ENCODE data around the gene RRM2. TPM values are rescaled to one million over a fixed set of nuclear protein-coding genes. Genes with fewer than 3 reads are reported as not detected.
A peak's percentile ranks its signal among the peaks of the same experiment; 100 is the strongest.
"Not testable (repeated sequence)": the region's sequence is repeated elsewhere in the genome, so short reads cannot be mapped to it uniquely, and the experiment has no call there.

RRM2 gene
- polyA plus RNA-seq, 1 donor = 33.2 TPM

GRCh38 chr2:10104906-10105305, 17.6 kb upstream of the RRM2 start:
- H3K27me3 ChIP-seq (ENCODE audit: control insufficient read depth, insufficient read depth, low read length); H3K36me3 ChIP-seq (ENCODE audit: control insufficient read depth, insufficient read depth, low read length); H3K9me3 ChIP-seq (ENCODE audit: control insufficient read depth, low read depth, low read length); H3K4me3 ChIP-seq (ENCODE audit: low read length): not testable (repeated sequence)
- H3K4me1 ChIP-seq (ENCODE audit: control insufficient read depth, insufficient read depth, low read length) = peaks cover 23% of the 10 kb centered on the region
- peak in 1 of 2 donors; percentile 76 for DNase-seq
- peak overlapping the region; percentile 32 for H3K27ac ChIP-seq (ENCODE audit: low read length)

DNA sequence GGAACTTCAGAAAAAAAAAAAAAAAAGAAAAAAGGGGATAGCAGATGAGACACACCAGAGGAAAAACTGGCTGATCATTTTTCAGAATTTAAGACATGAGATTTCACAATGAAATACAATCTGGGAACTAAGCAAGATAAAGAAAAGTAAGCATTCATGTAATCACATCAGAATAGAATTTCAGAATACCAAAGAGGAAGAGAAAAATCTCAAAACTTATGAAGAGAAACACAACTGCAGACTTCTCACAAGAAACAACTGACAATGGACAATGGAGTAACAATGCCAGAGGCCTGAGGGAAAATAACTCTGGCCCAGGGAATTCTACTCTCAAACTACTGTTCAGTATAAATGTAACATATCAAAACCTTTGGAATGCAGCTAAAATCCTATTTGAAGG, 13.2 kb upstream of the RRM2 start:
- no peak for DNase-seq
- Histone ChIP-seq H3K4me1 (ENCODE audit: control insufficient read depth, insufficient read depth, low read length) (peaks cover 12% of the 10 kb centered on the region), H3K4me3 (ENCODE audit: low read length) (no peak overlapping the region), H3K27me3 (ENCODE audit: control insufficient read depth, insufficient read depth, low read length) (no peaks in the 10 kb centered on the region), H3K27ac (ENCODE audit: low read length) (no peak overlapping the region), H3K9me3 (ENCODE audit: control insufficient read depth, low read depth, low read length) (no peaks in the 10 kb centered on the region), H3K36me3 (ENCODE audit: control insufficient read depth, insufficient read depth, low read length) (no peaks in the 10 kb centered on the region)

DNA sequence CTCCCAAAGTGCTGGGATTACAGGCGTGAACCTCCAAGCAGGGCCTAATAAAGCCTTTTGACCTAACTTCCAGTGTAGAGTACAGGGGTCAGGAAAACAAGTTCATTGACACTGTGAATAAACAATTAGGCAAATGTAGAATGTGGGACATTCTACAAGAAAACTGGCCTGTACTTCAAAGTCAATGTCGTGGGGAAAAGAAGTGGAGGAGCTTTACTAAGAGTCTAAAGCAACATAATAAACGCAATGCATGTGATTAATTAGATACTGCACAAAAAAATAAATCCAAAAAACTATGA, 3.6 kb upstream of the RRM2 start:
- Histone ChIP-seq H3K27ac (ENCODE audit: low read length) (no peak overlapping the region), H3K36me3 (ENCODE audit: control insufficient read depth, insufficient read depth, low read length) (no peaks in the 10 kb centered on the region), H3K4me3 (ENCODE audit: low read length) (no peak overlapping the region), H3K9me3 (ENCODE audit: control insufficient read depth, low read depth, low read length) (no peaks in the 10 kb centered on the region), H3K4me1 (ENCODE audit: control insufficient read depth, insufficient read depth, low read length) (peaks cover 20% of the 10 kb centered on the region), H3K27me3 (ENCODE audit: control insufficient read depth, insufficient read depth, low read length) (peaks cover 2% of the 10 kb centered on the region)
- 88% methylated on average over 2 of the region's 3 CpGs for WGBS (ENCODE audit: insufficient coverage, low lambda C conversion rate)
- DNase-seq = no peak

- WGBS (ENCODE audit: insufficient coverage, low lambda C conversion rate) = no CpG with 5 or more reads among the region's 14 CpGs
- Histone ChIP-seq H3K4me1 (ENCODE audit: control insufficient read depth, insufficient read depth, low read length) (peaks cover 20% of the 10 kb centered on the region), H3K4me3 (ENCODE audit: low read length) (peak overlapping the region; percentile 68), H3K27ac (ENCODE audit: low read length) (peak overlapping the region; percentile 89), H3K9me3 (ENCODE audit: control insufficient read depth, low read depth, low read length) (no peaks in the 10 kb centered on the region), H3K36me3 (ENCODE audit: control insufficient read depth, insufficient read depth, low read length) (no peaks in the 10 kb centered on the region), H3K27me3 (ENCODE audit: control insufficient read depth, insufficient read depth, low read length) (peaks cover 2% of the 10 kb centered on the region)
- no peak for DNase-seq
Observed at GRCh38 chr2:10119601-10120157, 2.9 kb upstream of the RRM2 start.

- no peaks in the 10 kb centered on the region for H3K9me3 ChIP-seq (ENCODE audit: control insufficient read depth, low read depth, low read length)
- peaks cover 26% of the 10 kb centered on the region for H3K4me1 ChIP-seq (ENCODE audit: control insufficient read depth, insufficient read depth, low read length)
- H3K36me3 ChIP-seq (ENCODE audit: control insufficient read depth, insufficient read depth, low read length) = no peaks in the 10 kb centered on the region
- peak; percentile 92 to 98 for DNase-seq
- peaks cover 2% of the 10 kb centered on the region for H3K27me3 ChIP-seq (ENCODE audit: control insufficient read depth, insufficient read depth, low read length)
- H3K4me3 ChIP-seq (ENCODE audit: low read length) = peak overlapping the region; percentile 68
- WGBS (ENCODE audit: insufficient coverage, low lambda C conversion rate) = no CpG with 5 or more reads among the region's 60 CpGs
- H3K27ac ChIP-seq (ENCODE audit: low read length) = peak overlapping the region; percentile 89
Observed at GRCh38 chr2:10120158-10120876, 2.2 kb upstream of the RRM2 start.

- H3K27ac ChIP-seq (ENCODE audit: low read length) = peak overlapping the region; percentile 89
- 6% methylated on average over 5 of the region's 13 CpGs for WGBS (ENCODE audit: insufficient coverage, low lambda C conversion rate)
- H3K36me3 ChIP-seq (ENCODE audit: control insufficient read depth, insufficient read depth, low read length) = no peaks in the 10 kb centered on the region
- peak overlapping the region; percentile 68 for H3K4me3 ChIP-seq (ENCODE audit: low read length)
- H3K9me3 ChIP-seq (ENCODE audit: control insufficient read depth, low read depth, low read length) = no peaks in the 10 kb centered on the region
- DNase-seq = peak; percentile 48 to 83
- H3K27me3 ChIP-seq (ENCODE audit: control insufficient read depth, insufficient read depth, low read length) = peaks cover 2% of the 10 kb centered on the region
- peaks cover 33% of the 10 kb centered on the region for H3K4me1 ChIP-seq (ENCODE audit: control insufficient read depth, insufficient read depth, low read length)
Observed at GRCh38 chr2:10120877-10121574, 1.5 kb upstream of the RRM2 start.

DNA sequence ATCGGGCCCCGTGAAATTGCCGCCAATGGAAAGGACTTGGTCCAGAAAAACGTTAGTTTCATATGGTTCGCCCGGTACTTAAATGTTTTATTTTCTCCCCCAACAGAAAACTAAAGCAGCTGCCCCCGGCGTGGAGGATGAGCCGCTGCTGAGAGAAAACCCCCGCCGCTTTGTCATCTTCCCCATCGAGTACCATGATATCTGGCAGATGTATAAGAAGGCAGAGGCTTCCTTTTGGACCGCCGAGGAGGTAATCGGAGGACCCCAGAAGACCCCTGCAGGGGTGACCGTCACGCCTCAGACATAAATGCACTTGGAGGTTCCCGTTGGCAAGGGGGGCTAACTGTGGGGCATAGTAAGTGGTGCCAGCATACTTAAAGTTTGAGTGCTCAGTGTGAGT, 742 bp downstream of the RRM2 start:
- WGBS (ENCODE audit: insufficient coverage, low lambda C conversion rate) = no CpG with 5 or more reads among the region's 18 CpGs
- Histone ChIP-seq H3K27ac (ENCODE audit: low read length) (no peak overlapping the region), H3K4me1 (ENCODE audit: control insufficient read depth, insufficient read depth, low read length) (peaks cover 50% of the 10 kb centered on the region), H3K27me3 (ENCODE audit: control insufficient read depth, insufficient read depth, low read length) (peaks cover 2% of the 10 kb centered on the region), H3K9me3 (ENCODE audit: control insufficient read depth, low read depth, low read length) (no peaks in the 10 kb centered on the region), H3K4me3 (ENCODE audit: low read length) (peak overlapping the region; percentile 66), H3K36me3 (ENCODE audit: control insufficient read depth, insufficient read depth, low read length) (no peaks in the 10 kb centered on the region)
- no peak for DNase-seq

GRCh38 chr2:10124538-10125045, 2.1 kb downstream of the RRM2 start:
- H3K4me1 ChIP-seq (ENCODE audit: control insufficient read depth, insufficient read depth, low read length) = peaks cover 50% of the 10 kb centered on the region
- no peaks in the 10 kb centered on the region for H3K9me3 ChIP-seq (ENCODE audit: control insufficient read depth, low read depth, low read length)
- peak overlapping the region; percentile 4 for H3K4me3 ChIP-seq (ENCODE audit: low read length)
- no peaks in the 10 kb centered on the region for H3K36me3 ChIP-seq (ENCODE audit: control insufficient read depth, insufficient read depth, low read length)
- peaks cover 2% of the 10 kb centered on the region for H3K27me3 ChIP-seq (ENCODE audit: control insufficient read depth, insufficient read depth, low read length)
- 75% methylated on average over 1 of the region's 5 CpGs for WGBS (ENCODE audit: insufficient coverage, low lambda C conversion rate)
- peak; percentile 54 to 69 for DNase-seq
- H3K27ac ChIP-seq (ENCODE audit: low read length) = no peak overlapping the region

DNA sequence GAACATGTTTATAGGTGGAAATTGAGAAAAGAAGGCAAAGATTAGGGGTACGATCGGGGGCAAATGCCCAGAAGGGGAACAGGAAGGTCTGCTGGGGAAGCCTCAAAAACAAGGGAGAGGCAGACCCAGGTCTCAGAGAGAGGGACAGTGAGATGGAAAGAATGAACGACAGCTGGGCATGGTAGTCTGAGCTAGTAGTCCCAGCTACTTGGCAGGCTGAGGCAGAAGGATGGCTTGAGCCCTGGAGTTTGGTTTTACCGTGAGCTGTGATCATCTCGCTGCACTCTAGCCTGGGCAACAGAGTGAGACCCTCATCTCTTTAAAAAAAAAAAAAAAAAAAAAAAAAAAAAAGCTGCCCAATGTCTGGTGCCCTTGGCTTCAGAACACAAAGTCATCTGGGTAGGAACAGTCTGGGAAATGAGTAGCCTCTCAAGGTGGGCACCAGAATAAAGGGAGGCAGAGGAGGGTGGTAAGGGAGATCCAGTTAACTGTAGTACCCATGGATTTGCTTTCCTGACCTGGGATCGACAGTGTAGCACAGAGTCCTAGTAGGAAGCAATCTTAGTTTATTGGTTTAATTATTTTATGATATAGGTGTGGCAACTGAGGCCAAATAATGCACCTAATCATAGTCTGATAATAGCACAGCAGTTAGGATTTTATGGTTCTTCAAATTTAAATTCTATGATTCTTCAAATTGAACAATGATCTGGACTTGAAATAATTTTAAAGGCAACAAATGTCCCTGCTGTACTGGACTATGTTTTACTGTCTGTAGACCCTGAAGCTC, 3.5 kb downstream of the RRM2 start:
- peak overlapping the region; percentile 52 for H3K27ac ChIP-seq (ENCODE audit: low read length)
- H3K9me3 ChIP-seq (ENCODE audit: control insufficient read depth, low read depth, low read length) = no peaks in the 10 kb centered on the region
- no peak overlapping the region for H3K4me3 ChIP-seq (ENCODE audit: low read length)
- no CpG with 5 or more reads among the region's 6 CpGs for WGBS (ENCODE audit: insufficient coverage, low lambda C conversion rate)
- no peaks in the 10 kb centered on the region for H3K36me3 ChIP-seq (ENCODE audit: control insufficient read depth, insufficient read depth, low read length)
- DNase-seq = peak in 1 of 2 donors; percentile 59
- H3K27me3 ChIP-seq (ENCODE audit: control insufficient read depth, insufficient read depth, low read length) = peaks cover 2% of the 10 kb centered on the region
- peaks cover 46% of the 10 kb centered on the region for H3K4me1 ChIP-seq (ENCODE audit: control insufficient read depth, insufficient read depth, low read length)

GRCh38 chr2:10126632-10127026, 4.1 kb downstream of the RRM2 start:
- Histone ChIP-seq H3K4me1 (ENCODE audit: control insufficient read depth, insufficient read depth, low read length) (peaks cover 42% of the 10 kb centered on the region), H3K36me3 (ENCODE audit: control insufficient read depth, insufficient read depth, low read length) (no peaks in the 10 kb centered on the region), H3K4me3 (ENCODE audit: low read length) (no peak overlapping the region), H3K27ac (ENCODE audit: low read length) (peak overlapping the region; percentile 52), H3K9me3 (ENCODE audit: control insufficient read depth, low read depth, low read length) (no peaks in the 10 kb centered on the region), H3K27me3 (ENCODE audit: control insufficient read depth, insufficient read depth, low read length) (peaks cover 2% of the 10 kb centered on the region)
- 0% methylated on average over 1 of the region's 5 CpGs for WGBS (ENCODE audit: insufficient coverage, low lambda C conversion rate)
- peak; percentile 53 to 74 for DNase-seq
